Mesenchymal stem cell (in vitro differentiated cells and primary cell): ENCODE measurements around the gene CXCL3.

Experiments used
- DNase-seq: peaks from one replicate; pipeline ENCODE4 v3.0.0-alpha.2; 2013
- H2AFZ ChIP-seq: one replicate; pipeline ENCODE4 v1.6.1; 2013; ENCODE audit warnings: low read depth, mild to moderate bottlenecking, control low read depth, inconsistent platforms, low read length, moderate library complexity
- H2AK5ac ChIP-seq: 2 replicates; pipeline ENCODE4 v1.6.1; 2013; ENCODE audit warnings: low read length, moderate library complexity, mild to moderate bottlenecking, inconsistent platforms; ENCODE audit not compliant: severe bottlenecking
- H2BK120ac ChIP-seq: one replicate; pipeline ENCODE4 v1.6.1; 2013; ENCODE audit warnings: low read depth, mild to moderate bottlenecking, inconsistent platforms, low read length, moderate library complexity
- H2BK12ac ChIP-seq, 2 experiments: one replicate each; pipeline ENCODE4 v1.6.1; 2013; ENCODE audit warnings: inconsistent platforms in 2 of 2, low read length in 2 of 2, mild to moderate bottlenecking in 2 of 2, moderate library complexity in 2 of 2, control low read depth in 1 of 2
- H2BK15ac ChIP-seq: one replicate; pipeline ENCODE4 v1.6.1; 2013; ENCODE audit warnings: mild to moderate bottlenecking, low read depth, inconsistent platforms; ENCODE audit not compliant: poor library complexity, severe bottlenecking
- H2BK5ac ChIP-seq: 2 replicates; pipeline ENCODE4 v1.6.1; 2013; ENCODE audit warnings: low read depth, mild to moderate bottlenecking, low read length, control low read depth, inconsistent platforms; ENCODE audit not compliant: poor library complexity, severe bottlenecking
- H3K14ac ChIP-seq, 2 experiments: one replicate each; pipeline ENCODE4 v1.6.1; 2013; ENCODE audit warnings: inconsistent platforms in 2 of 2, low read length in 2 of 2, control low read depth in 1 of 2, mild to moderate bottlenecking in 1 of 2, moderate library complexity in 1 of 2
- H3K18ac ChIP-seq, 2 experiments: one replicate each; pipeline ENCODE4 v1.6.1; 2013; ENCODE audit warnings: inconsistent platforms in 2 of 2, low read length in 2 of 2, control low read depth in 1 of 2, low read depth in 1 of 2, mild to moderate bottlenecking in 1 of 2
- H3K23ac ChIP-seq, 2 experiments: one replicate each; pipeline ENCODE4 v1.6.1; 2013; ENCODE audit warnings: inconsistent platforms in 2 of 2, low read length in 2 of 2, mild to moderate bottlenecking in 2 of 2, moderate library complexity in 2 of 2, control low read depth in 1 of 2
- H3K27ac ChIP-seq: 2 replicates; pipeline ENCODE4 v1.5.1; 2013; ENCODE audit warnings: mild to moderate bottlenecking, moderate library complexity, low read length, control low read depth, inconsistent platforms; ENCODE audit not compliant: poor library complexity, severe bottlenecking
- H3K27me3 ChIP-seq, 2 experiments: 2 replicates each; pipeline versions ENCODE4 v1.6.1 to v1.7.0; 2013; ENCODE audit warnings: low read length in 2 of 2, mild to moderate bottlenecking in 2 of 2, moderate library complexity in 2 of 2, control low read depth in 1 of 2, inconsistent platforms in 1 of 2; ENCODE audit not compliant: control insufficient read depth in 1 of 2, insufficient read depth in 1 of 2
- H3K36me3 ChIP-seq, 2 experiments: 2 replicates each; pipeline versions ENCODE4 v1.6.1 to v1.7.0; 2013; ENCODE audit warnings: low read length in 2 of 2, control low read depth in 1 of 2, inconsistent platforms in 1 of 2, low read depth in 1 of 2, mild to moderate bottlenecking in 1 of 2; ENCODE audit not compliant: insufficient read depth in 2 of 2, control insufficient read depth in 1 of 2
- H3K4ac ChIP-seq, 2 experiments: one replicate each; pipeline ENCODE4 v1.6.1; 2013; ENCODE audit warnings: inconsistent platforms in 2 of 2, low read length in 2 of 2, mild to moderate bottlenecking in 2 of 2, moderate library complexity in 2 of 2, control low read depth in 1 of 2, low read depth in 1 of 2
- H3K4me1 ChIP-seq: 2 replicates; pipeline ENCODE4 v1.6.1; 2013; ENCODE audit warnings: low read depth, low read length, control low read depth; ENCODE audit not compliant: control insufficient read depth, insufficient read depth
- H3K4me2 ChIP-seq: 2 replicates; pipeline ENCODE4 v1.6.1; 2013; ENCODE audit warnings: low read length, mild to moderate bottlenecking, inconsistent platforms; ENCODE audit not compliant: poor library complexity, severe bottlenecking
- H3K4me3 ChIP-seq, 2 experiments: 2 replicates each; pipeline versions ENCODE4 v1.5.1 to v1.7.0; 2013; ENCODE audit warnings: low read length in 2 of 2, mild to moderate bottlenecking in 2 of 2, control low read depth in 1 of 2, low read depth in 1 of 2; ENCODE audit not compliant: insufficient read depth in 1 of 2
- H3K79me1 ChIP-seq: replicated peaks from 2 replicates; pipeline ENCODE4 v1.6.1; 2013; ENCODE audit warnings: mild to moderate bottlenecking, control low read depth, low read length, inconsistent platforms; ENCODE audit not compliant: poor library complexity, severe bottlenecking
- H3K9ac ChIP-seq: 2 replicates; pipeline ENCODE4 v1.7.0; 2013; ENCODE audit warnings: mild to moderate bottlenecking, low read length, moderate library complexity
- H3K9me3 ChIP-seq: 2 replicates; pipeline ENCODE4 v1.7.0; 2013; ENCODE audit warnings: mild to moderate bottlenecking, low read length; ENCODE audit not compliant: control insufficient read depth
- H4K8ac ChIP-seq: one replicate; pipeline ENCODE4 v1.6.1; 2013; ENCODE audit warnings: inconsistent platforms, mild to moderate bottlenecking, low read length, moderate library complexity
- H4K91ac ChIP-seq: one replicate; pipeline ENCODE4 v1.6.1; 2013; ENCODE audit warnings: mild to moderate bottlenecking, low read length, inconsistent platforms
- WGBS: methylation state at CpG from one replicate; pipeline ENCODE4 v1.1.7; 2013; ENCODE audit warnings: mixed read lengths; 5-methylcytosine and 5-hydroxymethylcytosine counted together

The CXCL3 gene

DNA sequence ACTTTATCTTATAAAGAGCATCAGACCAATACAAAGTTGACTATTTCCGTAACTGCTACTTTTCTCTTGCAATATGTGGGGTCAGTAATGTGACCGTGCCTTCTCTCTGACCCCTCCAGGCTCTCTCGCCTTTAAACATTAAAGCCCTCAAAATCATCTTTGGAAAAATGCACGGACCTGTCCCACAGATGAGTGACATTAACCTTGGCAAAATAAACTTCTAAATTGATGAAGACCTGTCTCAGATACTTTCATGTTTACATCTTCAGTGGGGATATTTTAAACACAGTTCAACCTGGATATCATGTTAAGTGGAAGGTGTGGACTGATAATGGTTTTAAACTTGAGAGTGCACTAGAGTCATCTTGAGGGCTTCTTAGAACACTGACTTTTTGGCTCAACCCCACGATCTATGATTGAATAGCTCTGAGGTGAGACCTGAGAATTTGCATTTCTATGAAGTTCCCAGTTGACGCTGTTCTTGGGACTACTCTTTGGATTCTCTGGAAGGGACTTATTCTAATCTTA is 26.7 kb upstream of the CXCL3 start:
- Histone ChIP-seq H3K18ac (no peak overlapping the region), H2AFZ (no peak overlapping the region), H3K27ac (no peak overlapping the region), H2BK5ac (no peak overlapping the region), H3K14ac (no peak overlapping the region), H4K91ac (no peak overlapping the region), H3K4ac (no peak overlapping the region), H3K4me2 (no peak overlapping the region), H3K79me1 (no peaks in the 10 kb centered on the region), H3K4me3 (no peak overlapping the region), H2AK5ac (no peak overlapping the region), H3K27me3 (no peaks in the 10 kb centered on the region), H3K9me3 (peaks cover 2% of the 10 kb centered on the region), H3K9ac (no peak overlapping the region), H2BK12ac (no peak overlapping the region), H3K4me1 (no peaks in the 10 kb centered on the region), H3K36me3 (no peaks in the 10 kb centered on the region), H3K23ac (no peak overlapping the region), H4K8ac (no peak overlapping the region), H2BK120ac (no peak overlapping the region), H2BK15ac (no peak overlapping the region)
- 85% methylated on average over 3 of the region's 6 CpGs for WGBS
- no peak for DNase-seq

DNA sequence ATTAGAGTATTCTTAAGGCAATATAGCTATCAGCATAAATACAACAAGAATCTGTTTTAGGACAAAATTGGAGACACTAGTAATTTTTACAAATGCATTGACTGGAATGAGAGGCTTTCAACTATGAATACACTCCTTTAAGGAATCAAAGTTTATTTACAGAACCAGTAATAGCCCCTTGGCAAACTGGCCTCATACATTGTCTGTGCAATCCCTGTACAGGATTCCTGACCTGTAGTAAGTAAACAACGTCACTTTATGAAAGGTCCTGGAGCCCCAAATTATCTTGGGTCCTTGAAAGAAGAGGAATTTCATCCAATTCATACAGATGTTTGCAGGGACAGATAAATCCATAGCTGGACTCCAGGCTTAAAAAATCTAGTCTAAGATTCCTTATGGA is 25.4 kb upstream of the CXCL3 start:
- no peak overlapping the region for H3K4ac ChIP-seq
- no peak overlapping the region for H2BK15ac ChIP-seq
- H3K9ac ChIP-seq: no peak overlapping the region
- H3K27me3 ChIP-seq: no peaks in the 10 kb centered on the region
- H3K23ac ChIP-seq: no peak overlapping the region
- H2BK120ac ChIP-seq: no peak overlapping the region
- H4K8ac ChIP-seq: no peak overlapping the region
- no peak overlapping the region for H3K4me2 ChIP-seq
- no peaks in the 10 kb centered on the region for H3K36me3 ChIP-seq
- H3K4me3 ChIP-seq: no peak overlapping the region
- H2AK5ac ChIP-seq: no peak overlapping the region
- no peaks in the 10 kb centered on the region for H3K4me1 ChIP-seq
- no peak overlapping the region for H4K91ac ChIP-seq
- no peaks in the 10 kb centered on the region for H3K79me1 ChIP-seq
- H2BK12ac ChIP-seq: no peak overlapping the region
- DNase-seq: no peak
- no peak overlapping the region for H3K18ac ChIP-seq
- no peak overlapping the region for H3K27ac ChIP-seq
- H3K9me3 ChIP-seq: peaks cover 2% of the 10 kb centered on the region
- H2BK5ac ChIP-seq: no peak overlapping the region
- H3K14ac ChIP-seq: no peak overlapping the region
- WGBS: 70% methylated on average over 1 of the region's 1 CpG
- no peak overlapping the region for H2AFZ ChIP-seq

DNA sequence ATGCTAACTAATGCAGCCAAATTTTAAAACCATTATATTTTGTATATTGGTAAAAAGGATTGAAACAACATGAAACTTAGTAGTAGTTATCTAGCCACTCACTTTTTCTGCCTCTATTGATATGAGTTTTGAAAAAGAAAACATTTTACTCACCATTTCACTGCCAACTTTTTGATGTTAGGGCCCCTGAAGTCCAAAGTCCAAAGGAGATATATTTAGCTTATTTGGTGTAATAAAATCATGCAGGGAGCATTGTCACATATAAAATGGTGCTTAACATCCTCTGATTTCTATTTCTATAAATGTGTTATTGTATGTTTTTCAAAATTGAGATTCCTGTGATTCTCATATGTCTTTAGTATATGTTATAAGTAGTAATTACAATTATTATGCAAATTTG is 24.5 kb upstream of the CXCL3 start:
- Histone ChIP-seq H3K4me3 (no peak overlapping the region), H3K36me3 (no peaks in the 10 kb centered on the region), H2BK15ac (no peak overlapping the region)

DNA sequence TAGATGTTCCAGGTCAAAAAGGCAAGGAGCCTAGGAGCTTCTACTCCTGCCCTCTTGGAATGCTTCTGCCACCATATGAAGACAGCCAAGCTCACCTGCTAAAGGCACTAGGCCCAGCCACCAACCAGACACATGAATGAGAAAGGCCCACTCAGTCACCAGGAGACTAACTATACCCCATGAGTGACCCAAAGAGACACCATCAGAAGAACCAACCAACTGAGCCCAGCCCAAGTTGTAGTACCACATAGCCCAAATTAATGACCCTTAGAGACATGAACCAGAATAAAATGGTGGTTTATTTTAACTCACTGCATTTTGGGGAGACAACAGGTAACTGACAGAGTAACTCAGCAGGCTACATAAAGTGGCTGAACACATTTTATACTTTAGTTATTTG is 22.9 kb upstream of the CXCL3 start:
- Histone ChIP-seq H2BK15ac (no peak overlapping the region), H3K18ac (no peak overlapping the region), H3K27me3 (no peaks in the 10 kb centered on the region), H2BK12ac (no peak overlapping the region), H3K27ac (no peak overlapping the region), H3K4me1 (no peaks in the 10 kb centered on the region), H4K8ac (no peak overlapping the region), H3K4ac (no peak overlapping the region), H3K14ac (no peak overlapping the region), H3K23ac (no peak overlapping the region), H2AK5ac (no peak overlapping the region), H3K9ac (no peak overlapping the region), H2AFZ (no peak overlapping the region), H3K4me3 (no peak overlapping the region), H3K4me2 (no peak overlapping the region), H4K91ac (no peak overlapping the region), H2BK120ac (no peak overlapping the region), H3K79me1 (no peaks in the 10 kb centered on the region), H2BK5ac (no peak overlapping the region), H3K9me3 (peaks cover 2% of the 10 kb centered on the region), H3K36me3 (no peaks in the 10 kb centered on the region)
- DNase-seq: no peak

More for the DNA sequence above, 24.5 kb upstream of the CXCL3 start:
- Histone ChIP-seq H3K18ac (no peak overlapping the region), H3K79me1 (no peaks in the 10 kb centered on the region), H3K4me1 (no peaks in the 10 kb centered on the region), H4K8ac (no peak overlapping the region), H2AK5ac (no peak overlapping the region), H4K91ac (no peak overlapping the region), H2BK12ac (no peak overlapping the region), H3K4ac (no peak overlapping the region), H3K14ac (no peak overlapping the region), H3K27me3 (no peaks in the 10 kb centered on the region), H2AFZ (no peak overlapping the region), H3K27ac (no peak overlapping the region), H2BK5ac (no peak overlapping the region), H3K9ac (no peak overlapping the region), H3K4me2 (no peak overlapping the region), H3K9me3 (peaks cover 2% of the 10 kb centered on the region), H3K23ac (no peak overlapping the region), H2BK120ac (no peak overlapping the region)
- no peak for DNase-seq
